HK-2 (cell line): ENCODE results near the gene HUS1B.
"Not testable (repeated sequence)": the region's sequence is repeated elsewhere in the genome, so short reads cannot be mapped to it uniquely, and the experiment has no call there.

Experiments used
- DNase-seq: peaks from one replicate; pipeline ENCODE4 v3.0.0-alpha.2; 2018; ENCODE audit not compliant: unreplicated experiment

The HUS1B gene

DNA sequence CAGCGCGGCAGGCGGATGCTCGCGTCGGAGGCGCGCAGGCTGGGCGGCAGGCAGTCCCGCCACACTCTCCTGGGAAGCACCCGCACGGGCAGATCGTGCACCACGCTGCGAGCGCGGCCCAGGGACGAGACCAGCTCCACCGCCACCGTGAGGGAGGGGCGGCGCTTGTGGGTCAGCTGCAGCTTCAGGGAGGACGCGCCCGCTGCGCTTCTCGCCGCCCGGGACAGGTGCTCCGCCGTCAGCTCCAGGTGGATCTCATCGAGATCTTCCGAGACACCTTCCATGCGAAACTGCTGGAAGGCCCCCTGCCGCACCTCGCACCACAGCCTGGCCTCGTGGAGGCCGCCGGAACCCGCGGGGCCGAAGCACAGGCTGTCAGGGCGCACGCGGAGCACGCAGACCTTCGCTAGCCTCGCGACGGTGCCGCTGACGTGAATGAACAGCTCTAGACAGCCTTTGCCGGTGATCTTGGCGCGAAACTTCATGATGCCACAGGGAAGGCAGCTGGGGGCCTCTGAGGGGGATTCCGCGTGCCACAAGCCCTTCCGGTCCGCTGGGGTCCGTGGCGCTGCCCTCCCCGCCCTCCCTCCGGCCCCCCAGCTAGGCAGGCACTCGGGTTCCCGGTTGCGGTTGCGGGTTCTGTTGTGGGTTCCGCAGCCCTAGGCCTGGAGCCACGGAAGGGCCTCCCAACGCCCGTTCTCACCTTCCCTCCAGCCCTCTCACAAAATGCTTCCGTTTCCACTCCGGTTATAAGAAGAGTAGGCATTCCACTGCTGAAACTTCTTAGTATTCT, at the start of gene HUS1B:
HUS1B (minus strand) TSS at position 641 of the 793 bp plus-strand sequence; CDS start at position 485, 156 bp downstream.
- no peak for DNase-seq

DNA sequence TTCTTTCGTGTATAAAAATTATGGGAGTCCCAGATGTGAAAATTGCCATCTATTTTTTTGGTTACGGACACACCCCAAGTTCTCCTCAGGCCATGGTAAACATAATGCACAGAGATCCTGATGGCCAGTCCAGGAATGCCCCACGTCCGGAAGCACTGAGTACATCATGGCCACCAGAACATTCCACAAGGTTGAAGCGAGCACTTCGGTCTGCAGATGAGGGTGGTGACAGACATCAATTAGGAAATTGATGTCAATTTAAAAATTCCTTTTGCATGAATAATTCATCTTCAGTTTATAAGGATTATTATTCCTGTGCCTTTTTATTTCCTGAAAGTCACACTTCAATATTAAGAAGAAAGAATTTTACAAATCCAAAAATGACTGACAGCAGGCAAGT, 49.2 kb upstream of the HUS1B start:
- DNase-seq: no peak

DNA sequence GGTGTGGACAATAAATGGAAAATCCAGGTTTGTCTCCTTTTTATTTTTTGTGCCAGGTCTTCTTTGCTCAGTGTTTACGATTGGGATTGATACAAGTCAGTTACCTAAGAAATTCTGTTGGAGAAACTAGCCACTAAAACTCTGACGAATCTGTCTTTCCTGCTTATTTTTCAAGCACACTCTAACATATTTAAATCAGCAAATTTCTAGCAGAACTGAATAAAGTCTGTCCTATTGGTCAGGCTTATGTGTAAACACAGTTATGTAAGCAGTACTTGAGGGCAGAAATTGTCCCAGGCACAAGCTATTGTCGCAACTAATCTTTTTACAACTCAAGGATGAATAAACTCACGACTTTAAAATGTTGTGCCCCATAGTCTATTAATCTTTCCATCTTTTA, 48.1 kb upstream of the HUS1B start:
- DNase-seq: no peak

DNA sequence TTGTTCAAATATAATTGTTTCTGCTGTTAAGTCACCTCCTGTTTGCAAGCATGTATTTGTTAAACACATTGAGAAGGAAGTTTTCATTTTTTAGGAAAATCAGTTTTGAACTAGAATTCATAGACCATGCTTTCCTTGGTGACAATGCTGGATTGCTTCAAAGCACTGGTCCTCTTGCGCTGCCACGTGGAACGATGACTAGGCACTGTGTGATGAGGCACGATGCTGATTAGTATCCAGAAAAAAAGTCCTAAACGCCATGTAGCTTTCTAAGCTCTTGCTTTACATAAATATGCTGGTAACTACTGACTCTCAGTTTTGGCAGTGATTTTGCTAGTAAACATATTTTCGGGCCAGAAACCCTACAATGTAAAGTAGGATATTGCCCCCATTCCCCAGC, 47.1 kb upstream of the HUS1B start:
- no peak for DNase-seq

DNA sequence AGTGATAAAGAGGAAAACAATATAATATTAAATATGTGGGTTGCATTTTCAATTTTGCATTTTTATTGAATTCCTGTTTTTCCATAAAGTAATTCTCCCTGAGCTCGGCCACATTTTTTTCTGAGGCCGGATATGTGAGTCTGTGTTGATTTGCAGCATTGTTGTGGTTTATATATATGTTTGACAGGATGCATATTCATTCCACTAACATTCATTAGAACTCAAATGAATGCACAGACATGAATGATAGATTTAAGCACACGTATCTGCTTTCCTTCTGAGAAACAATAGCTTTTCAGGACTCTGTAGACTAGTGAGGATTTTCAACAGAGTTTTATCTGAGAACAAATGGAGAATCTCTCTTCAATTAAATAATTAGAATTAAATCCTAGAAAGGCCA, 46.7 kb upstream of the HUS1B start:
- no peak for DNase-seq

DNA sequence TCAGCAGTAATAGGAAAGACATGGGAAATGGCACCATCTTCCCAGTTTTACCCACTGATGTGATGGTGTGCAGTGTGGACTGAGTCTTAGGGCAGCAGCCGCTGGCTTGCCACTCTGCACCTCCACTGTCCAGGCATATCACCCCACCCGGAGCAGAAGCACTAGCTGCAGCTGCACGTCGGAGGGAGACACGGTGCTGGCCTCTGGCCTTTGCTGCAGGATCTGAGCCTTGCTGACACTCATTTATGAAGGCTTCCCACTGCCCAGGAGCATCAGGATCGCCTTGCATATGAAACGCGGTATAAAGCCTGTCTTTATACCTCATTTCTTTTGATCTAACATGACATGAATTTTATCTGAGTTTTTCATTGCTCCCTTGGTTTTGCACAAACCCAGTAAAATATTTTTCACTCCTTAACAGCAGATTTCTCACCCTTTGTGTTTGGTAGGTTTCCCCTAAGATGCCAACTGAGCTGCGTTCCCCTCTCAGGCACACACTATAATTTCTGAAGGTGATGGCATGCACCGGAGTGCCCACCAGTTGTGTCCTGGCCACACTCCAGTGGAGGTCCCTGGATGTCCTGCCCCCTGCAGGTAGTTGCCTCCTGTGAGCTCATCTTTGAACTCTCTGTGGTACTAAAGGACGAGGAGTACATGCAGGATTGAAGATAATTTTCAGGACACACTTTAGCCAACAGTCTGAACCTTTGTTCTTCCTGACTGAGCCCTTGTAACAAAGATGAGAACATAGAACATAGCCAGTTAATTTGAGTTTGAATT, 45.0 kb upstream of the HUS1B start:
- no peak for DNase-seq

DNA sequence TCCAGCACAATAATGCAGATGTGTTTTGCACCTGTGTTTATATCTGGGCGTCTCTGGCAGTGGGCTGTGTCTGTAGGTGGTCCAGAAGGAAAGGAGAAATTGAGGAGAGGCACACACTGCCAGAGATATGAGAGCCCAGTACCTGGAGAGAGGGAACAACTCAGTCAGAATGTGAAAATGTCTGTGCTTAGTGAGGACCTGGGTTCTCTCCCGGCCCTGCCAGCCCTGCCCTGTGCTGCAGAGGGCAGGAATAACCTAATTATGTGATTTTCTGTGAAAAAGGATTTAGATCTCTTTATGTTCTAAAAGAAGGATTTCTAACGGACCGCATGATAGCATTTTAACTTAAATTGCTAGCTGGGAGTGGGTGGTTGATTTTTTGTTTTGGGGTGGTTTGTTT, 44.3 kb upstream of the HUS1B start:
- DNase-seq: no peak

DNA sequence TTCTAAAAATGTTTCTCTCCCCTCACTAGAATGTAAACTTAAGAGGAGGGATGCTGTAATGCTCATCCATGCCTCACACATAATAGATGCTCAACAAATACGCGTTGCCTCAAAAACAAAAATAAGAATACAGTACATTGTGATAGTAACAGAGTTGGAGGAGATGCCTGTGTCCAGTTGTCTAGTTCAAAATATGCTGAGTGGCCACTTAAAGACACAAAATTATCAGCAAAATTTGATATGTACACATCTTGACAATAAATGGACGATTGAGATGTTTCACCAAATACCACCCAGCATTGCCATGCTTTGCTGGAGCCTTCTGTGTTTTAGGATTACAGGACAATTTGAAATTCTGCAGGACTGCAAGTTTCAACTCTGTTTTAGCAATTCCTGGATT, 43.6 kb upstream of the HUS1B start:
- no peak for DNase-seq

DNA sequence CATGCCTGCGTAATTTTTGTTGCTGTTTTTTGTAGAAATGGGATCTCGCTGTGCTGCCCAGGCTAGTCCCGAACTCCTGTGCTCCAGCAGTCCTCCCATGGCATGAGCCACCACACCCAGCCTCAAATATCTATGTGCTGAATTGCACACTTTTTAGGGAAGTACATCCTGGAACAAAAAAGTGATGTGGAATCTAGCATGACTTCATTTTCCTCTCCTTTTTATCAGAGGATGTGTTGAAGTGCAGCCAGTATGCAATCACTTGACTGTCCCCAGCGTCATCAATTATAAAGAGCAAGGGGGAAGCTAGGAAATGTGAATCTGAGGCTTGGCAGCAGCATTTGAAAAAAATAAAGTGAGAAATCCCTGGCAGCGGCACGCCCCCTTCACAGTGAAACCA, 42.4 kb upstream of the HUS1B start:
- no peak for DNase-seq

DNA sequence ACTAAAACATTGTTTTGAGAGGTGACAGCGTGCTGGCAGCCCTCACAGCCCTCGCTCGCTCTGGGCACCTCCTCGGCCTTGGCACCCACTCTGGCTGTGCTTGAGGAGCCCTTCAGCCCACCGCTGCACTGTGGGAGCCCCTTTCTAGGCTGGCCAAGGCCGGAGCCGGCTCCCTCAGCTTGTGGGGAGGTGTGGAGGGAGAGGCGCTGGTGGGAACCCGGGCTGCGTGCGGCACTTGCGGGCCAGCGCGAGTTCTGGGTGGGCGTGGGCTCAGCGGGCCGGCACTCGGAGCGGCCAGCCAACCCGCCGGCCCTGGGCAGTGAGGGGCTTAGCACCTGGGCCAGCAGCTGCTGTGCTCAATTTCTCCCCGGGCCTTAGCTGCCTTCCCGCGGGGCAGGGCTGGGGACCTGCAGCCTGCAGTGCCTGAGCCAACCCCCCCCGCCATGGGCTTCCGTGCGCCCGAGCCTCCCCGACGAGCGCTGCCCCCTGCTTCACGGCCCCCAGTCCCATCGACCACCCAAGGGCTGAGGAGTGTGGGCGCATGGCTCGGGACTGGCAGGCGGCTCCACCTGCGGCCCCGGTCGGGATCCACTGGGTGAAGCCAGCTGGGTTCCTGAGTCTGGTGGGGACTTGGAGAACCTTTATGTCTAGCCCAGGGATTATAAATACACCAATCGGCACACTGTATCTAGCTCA, 37.7 kb upstream of the HUS1B start:
- DNase-seq: not testable (repeated sequence)

DNA sequence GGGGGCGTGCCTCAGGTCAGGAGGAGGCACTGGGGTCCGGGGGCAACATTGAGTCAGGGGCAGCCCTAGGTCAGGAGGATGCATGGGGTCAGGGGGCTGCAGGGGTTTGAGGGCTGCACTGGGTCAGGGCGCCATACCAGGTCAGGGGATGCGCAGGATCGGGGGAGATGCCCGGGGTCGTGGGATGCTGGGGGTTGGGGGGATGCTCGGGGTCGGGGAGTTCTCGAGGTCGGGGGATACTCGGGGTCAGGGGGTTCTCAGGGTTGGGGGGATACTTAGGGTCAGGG, 36.8 kb upstream of the HUS1B start:
- DNase-seq: no peak

DNA sequence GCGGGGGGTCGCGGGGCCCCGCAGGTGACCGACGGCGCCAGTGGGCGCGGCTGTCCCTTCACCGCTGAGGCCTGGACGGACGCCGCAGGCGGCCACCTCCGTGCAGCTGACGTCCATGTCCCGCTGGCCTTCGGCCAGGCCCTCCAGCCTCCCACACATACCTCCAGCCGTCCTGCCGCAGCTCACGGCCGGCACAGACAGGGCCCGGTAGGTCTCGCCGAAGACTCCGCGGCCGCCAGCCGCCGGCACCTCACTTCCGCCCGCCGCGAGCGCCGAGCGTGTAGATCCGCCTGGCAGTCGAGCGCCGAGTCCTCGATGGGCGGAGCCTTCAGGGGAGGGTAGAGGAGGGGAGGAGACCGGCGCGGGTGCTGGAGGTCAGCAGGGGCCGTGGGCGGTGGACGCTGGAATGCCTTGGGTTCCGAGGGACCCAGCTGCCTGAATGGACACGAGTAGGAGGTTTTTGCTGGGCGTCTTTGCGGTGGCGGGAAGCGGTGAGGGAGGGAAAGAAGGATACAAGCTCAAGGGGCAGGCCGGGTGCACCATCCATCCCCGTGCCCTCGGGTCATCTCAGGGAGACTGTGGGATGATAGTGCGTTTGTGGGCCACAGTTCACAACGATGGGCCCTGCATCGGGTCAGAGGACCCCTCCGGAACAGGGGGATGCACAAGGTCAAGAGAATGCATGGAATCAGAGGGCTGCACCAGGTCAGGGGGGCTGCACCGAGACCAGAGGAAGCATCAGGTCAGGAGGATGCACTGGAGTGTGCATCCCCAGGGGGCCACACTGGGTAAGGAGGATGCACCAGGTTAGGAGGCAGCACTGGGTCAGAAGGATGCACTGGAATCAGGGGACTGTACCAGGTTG, 36.2 kb upstream of the HUS1B start, which contains the start of gene EXOC2:
EXOC2 (minus strand) TSS at position 282 of the 865 bp plus-strand sequence. CDS start 55,321 bp downstream, outside the sequence.
- DNase-seq: peak; percentile 84

DNA sequence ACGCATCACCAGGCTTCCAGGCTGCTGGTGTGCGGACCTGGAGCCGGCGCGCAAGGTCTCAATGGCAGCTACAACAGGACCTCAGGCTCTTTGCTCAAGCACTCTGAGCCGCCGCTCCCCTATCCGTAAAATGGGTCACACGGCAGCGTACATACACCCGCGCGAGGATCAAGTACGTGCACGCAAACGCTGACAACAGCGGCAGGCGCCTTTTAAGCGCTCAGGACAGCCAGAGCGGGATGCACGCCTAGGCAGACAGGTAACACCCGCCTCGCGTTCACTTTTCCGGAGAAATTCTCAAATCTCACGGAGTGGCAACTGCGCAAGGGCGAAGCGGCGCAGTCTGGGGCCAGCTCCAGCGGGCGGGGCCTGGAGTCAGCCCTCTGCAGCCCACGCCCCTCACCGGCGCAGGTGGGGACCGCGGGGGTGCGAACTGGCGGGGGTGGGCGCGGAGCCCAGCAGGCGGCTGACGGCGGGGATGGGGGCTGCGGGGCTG, 35.5 kb upstream of the HUS1B start:
- DNase-seq: peak; percentile 66

DNA sequence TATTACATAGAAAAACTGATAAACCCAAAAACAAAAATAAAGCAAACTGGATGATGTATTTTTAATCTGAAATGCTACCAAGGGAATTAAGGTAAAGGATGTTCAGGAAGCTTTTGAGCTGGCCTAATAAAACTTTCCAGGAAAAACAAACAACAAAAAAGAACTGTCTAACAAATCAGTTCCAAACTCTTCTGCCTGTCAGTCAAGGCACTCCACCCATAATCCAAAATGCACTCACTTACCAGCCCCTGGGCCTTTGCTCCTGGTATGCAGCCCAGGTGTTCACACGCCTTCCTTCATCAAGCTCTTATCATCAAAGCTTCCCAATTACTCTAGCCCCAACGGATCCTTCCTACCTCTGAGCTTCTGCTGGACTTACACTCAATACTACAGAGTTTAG, 32.3 kb upstream of the HUS1B start:
- DNase-seq: no peak

DNA sequence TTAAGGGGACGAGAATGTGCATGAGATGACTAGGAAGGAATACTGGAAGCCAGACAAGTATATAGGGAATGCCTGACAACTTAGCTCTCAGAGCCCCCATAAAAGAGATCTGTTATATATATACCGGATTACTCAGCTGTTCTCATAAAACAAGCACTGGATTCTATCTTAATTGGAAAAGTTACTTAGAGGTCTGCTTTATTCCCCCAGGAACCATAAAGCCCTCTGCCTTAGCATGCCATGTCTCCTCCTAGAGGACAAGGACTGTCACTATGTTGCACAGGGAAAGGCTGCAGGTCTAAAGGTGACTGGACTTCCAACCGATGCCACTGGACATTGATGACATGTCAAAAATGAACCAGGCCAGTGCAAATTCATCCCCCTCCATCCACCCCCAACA, 29.6 kb upstream of the HUS1B start:
- no peak for DNase-seq

DNA sequence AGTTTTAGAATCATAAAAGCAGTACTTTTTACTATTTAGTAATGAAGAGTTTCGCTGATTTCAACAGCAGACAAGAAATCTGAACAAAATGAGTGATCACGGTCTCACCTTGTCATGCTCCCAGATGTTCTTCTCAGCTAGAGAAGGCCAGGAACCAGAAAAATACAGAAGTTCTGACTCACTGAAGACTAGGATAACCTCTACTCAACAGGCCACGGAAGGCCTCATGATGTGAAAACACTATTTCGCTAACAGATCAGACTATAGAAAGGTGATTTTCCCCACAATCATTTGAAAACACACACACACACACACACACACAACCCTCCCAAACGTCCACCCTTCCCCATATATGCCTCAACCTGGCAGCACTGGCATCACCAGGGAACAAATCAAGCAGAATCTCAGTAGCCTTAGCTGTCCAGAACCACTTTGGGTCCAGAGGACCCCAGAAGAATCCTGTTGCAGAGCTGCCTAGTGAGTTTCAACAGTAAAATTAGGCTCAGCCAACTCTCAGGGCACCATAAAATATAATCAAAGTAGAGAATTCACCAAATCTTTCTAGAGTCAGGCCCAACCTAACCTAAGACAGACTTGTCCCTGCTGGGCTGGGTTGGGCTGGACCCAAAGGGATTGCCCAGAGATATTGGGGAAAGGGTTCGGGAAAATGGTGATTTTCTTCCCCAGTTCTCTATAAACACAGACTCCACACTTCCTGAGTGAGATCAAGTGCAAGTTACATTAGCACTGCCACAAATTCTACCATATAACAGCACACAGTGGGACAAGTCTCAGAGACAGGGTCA, 28.1 kb upstream of the HUS1B start:
- DNase-seq: no peak

DNA sequence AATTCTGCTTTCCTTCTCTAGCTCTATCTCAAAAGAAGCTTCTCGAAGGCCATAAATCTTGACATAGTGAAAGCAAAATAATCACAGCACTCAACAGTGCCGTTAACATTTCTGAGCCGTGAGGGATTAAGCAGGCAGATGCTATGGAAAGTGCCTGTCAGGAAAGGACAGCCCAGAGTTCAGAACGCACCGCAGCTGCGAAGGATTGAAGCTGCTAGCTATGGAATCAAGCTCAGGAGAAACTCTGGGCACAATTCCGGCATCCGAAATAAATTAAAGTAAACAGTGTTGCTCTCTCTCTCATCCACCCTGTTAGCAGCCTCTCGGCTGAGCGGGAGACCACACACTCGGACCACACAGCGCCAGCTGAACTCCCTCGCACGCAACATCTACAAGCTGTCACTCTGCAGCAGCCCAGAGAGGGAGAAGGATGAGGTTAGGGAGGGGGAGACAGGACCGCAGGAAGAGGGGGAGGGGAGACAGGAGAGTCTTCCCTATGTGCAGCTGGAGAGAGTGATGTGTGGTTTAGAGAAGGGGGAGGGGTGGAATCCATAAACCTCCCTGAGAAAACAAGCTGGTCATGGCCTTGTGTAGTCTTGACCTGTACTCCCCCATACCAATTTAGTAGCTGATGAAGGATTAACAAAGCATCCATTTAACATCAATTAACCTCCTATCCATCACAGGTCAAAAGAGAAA, 27.0 kb upstream of the HUS1B start:
- no peak for DNase-seq

DNA sequence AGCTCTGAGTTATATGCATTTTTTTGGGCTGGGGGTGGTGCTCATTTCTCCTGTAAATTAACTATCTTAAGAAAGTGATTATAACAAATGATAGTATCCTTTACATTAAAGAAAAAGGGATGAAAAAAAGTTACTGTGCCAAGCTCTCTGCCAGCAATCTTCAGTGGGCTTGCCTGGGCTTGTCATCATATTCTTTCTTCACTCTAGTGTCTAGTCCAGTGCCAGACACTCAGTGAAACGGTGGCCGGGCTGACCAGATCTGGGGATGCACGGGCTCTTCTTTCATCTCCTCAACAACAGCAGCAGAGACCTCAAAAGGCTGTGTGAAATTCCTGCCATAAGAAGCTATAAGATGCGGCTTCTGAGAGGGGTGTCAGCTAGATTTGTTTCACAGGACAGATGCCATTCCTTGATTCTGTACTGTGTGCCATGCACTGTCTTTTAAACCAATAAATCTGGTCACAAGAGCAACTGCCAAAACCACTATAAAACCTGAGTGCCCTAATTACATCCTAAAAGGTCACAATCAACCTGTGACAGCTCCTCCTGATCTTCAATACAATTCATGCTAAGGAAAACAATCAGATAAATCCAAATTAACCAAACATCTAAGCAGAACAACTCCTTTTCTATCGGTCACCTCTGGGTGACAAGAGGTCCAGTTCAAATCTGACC, 23.9 kb upstream of the HUS1B start:
- no peak for DNase-seq

DNA sequence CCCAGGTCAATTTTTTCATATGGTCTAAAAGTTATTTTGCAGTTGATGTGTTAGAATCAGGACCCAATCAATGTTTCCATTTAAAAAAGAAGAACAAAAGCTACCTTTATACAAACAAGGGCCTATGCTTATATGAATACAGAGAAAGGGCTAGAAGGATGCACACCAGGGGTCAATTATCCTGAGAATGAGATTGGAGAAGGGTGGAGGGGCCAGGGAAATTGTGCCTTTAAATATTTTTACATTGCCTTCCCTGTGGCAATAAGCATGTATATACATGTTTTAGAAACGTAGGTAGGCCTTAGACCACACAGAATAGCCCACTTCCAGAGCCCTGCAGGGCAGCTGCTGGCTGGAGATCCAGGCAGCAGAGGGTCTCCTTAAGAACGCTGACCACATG, 23.4 kb upstream of the HUS1B start:
- no peak for DNase-seq

DNA sequence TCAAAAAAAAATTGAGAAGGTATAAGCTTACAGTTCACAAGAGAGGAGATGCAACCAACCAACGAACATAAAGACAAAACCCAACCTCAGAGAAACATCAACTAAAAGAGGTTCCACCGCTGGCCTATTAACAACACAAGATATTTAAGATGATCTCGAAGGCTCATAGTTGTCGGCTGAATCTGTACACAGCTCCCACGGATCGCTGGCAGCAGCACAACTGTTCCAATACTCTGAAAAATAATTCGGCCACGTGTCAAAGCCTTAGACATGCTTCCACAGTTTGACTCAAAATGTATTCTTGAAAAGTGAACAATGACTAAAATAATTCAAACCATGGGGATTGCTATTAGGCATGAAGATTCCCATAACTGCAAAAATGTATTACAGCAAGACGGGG, 22.4 kb upstream of the HUS1B start:
- DNase-seq: no peak
